OCI-LY7 (cell line): ENCODE measurements around the gene VCX3B.

Experiments used
- CTCF ChIP-seq: fragments of 200-600 bp; sonication (generic); conservative IDR thresholded peaks from 2 replicates; pipeline ENCODE4 v1.5.1; 2014; ENCODE audit warnings: mild to moderate bottlenecking, antibody characterized with exemption, low read length, moderate library complexity, mixed read lengths
- EZH2phosphoT487 ChIP-seq: fragments of 200-600 bp; sonication (generic); IDR thresholded peaks from 2 replicates; pipeline ENCODE4 v1.6.1; 2018; ENCODE audit warnings: low read depth, borderline replicate concordance, mild to moderate bottlenecking, mixed run types, antibody characterized with exemption, low read length, moderate library complexity, mixed read lengths

GRCh38 chrX:8424912-8425311 is 39.7 kb upstream of the VCX3B start:
- no peak for TF ChIP-seq CTCF
- no peak for TF ChIP-seq EZH2phosphoT487
